ENCODE measurements around the gene PPP1R14C. TPM values are rescaled to one million over a fixed set of nuclear protein-coding genes. Genes with fewer than 3 reads are reported as not detected.

PPP1R14C gene
- polyA plus RNA-seq, 3 donors, result 0.11 TPM; not detected in 2

GRCh38 chr6:150253489-150253888 lies 110.6 kb downstream of the PPP1R14C start:
- TF ChIP-seq, protein P1, sequence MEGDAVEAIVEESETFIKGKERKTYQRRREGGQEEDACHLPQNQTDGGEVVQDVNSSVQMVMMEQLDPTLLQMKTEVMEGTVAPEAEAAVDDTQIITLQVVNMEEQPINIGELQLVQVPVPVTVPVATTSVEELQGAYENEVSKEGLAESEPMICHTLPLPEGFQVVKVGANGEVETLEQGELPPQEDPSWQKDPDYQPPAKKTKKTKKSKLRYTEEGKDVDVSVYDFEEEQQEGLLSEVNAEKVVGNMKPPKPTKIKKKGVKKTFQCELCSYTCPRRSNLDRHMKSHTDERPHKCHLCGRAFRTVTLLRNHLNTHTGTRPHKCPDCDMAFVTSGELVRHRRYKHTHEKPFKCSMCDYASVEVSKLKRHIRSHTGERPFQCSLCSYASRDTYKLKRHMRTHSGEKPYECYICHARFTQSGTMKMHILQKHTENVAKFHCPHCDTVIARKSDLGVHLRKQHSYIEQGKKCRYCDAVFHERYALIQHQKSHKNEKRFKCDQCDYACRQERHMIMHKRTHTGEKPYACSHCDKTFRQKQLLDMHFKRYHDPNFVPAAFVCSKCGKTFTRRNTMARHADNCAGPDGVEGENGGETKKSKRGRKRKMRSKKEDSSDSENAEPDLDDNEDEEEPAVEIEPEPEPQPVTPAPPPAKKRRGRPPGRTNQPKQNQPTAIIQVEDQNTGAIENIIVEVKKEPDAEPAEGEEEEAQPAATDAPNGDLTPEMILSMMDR (IDR thresholded peaks at IDR 0.05), result no peak
- Histone ChIP-seq H3K9me3 (replicated peaks in 1 of 2; ENCODE audit: control insufficient read depth in 1 of 2, insufficient read depth in 1 of 2, low read length in 2 of 2) (peaks cover 0 to 2% of the 10 kb centered on the region in 2 donors), H3K9ac (ENCODE audit: insufficient read depth, low read length, poor library complexity, severe bottlenecking) (no peak overlapping the region), H3K4me3 (replicated peaks in 1 of 3; ENCODE audit: low read depth in 2 of 3, low read length in 3 of 3) (no peak overlapping the region), H2AFZ (ENCODE audit: insufficient read depth, low read depth, low read length, poor library complexity, severe bottlenecking) (no peak overlapping the region), H3K27me3 (ENCODE audit: control insufficient read depth in 2 of 2, insufficient read depth in 2 of 2, low read length in 2 of 2) (no peaks in the 10 kb centered on the region), H3K79me2 (ENCODE audit: insufficient read depth, low read length) (no peaks in the 10 kb centered on the region), H3K36me3 (replicated peaks in 1 of 2; ENCODE audit: control insufficient read depth in 1 of 2, insufficient read depth in 2 of 2, low read length in 2 of 2) (no peaks in the 10 kb centered on the region), H3K4me2 (replicated peaks; ENCODE audit: extremely low read depth, low read length, poor library complexity, severe bottlenecking) (no peak overlapping the region), H3K4me1 (ENCODE audit: control insufficient read depth in 1 of 2, insufficient read depth in 2 of 2, low read length in 2 of 2) (no peaks in the 10 kb centered on the region), H4K20me1 (ENCODE audit: insufficient read depth, low read length) (no peaks in the 10 kb centered on the region), H3K27ac (ENCODE audit: low read depth in 1 of 2, low read length in 2 of 2) (no peak overlapping the region)
- Mint-ChIP-seq H3K27me3 (ENCODE audit: low read depth in 3 of 3) (peaks cover 15 to 34% (median 16%) of the 10 kb centered on the region in 3 donors), H3K27ac (no peak overlapping the region), H3K9me3 (peaks cover 2 to 11% (median 4%) of the 10 kb centered on the region in 7 donors), H3K36me3 (no peaks in the 10 kb centered on the region), H3K4me3 (no peak overlapping the region), H3K4me1 (peaks cover 5% of the 10 kb centered on the region)
- WGBS (ENCODE audit: insufficient coverage), result no CpG with 5 or more reads among the region's 3 CpGs
- DNase-seq, result no peak
- intact Hi-C loops (cut with micrococcal nuclease), result no loop called here

GRCh38 chr6:150254770-150255169 lies 111.9 kb downstream of the PPP1R14C start:
- peaks cover 0 to under 1% of the 10 kb centered on the region in 2 donors for H3K9me3 ChIP-seq (replicated peaks in 1 of 2; ENCODE audit: control insufficient read depth in 1 of 2, insufficient read depth in 1 of 2, low read length in 2 of 2)
- TF ChIP-seq, protein P1 (IDR thresholded peaks at IDR 0.05), result no peak
- H3K4me3 ChIP-seq (replicated peaks in 1 of 3; ENCODE audit: low read depth in 2 of 3, low read length in 3 of 3), result no peak overlapping the region
- no peak overlapping the region for H3K4me2 ChIP-seq (replicated peaks; ENCODE audit: extremely low read depth, low read length, poor library complexity, severe bottlenecking)
- no peaks in the 10 kb centered on the region for H3K79me2 ChIP-seq (ENCODE audit: insufficient read depth, low read length)
- DNase-seq, result no peak
- intact Hi-C loops (cut with micrococcal nuclease), result no loop called here
- H4K20me1 ChIP-seq (ENCODE audit: insufficient read depth, low read length), result no peaks in the 10 kb centered on the region
- no peak overlapping the region for H3K27ac ChIP-seq (ENCODE audit: low read depth in 1 of 2, low read length in 2 of 2)
- Mint-ChIP-seq H3K4me1 (peaks cover 5% of the 10 kb centered on the region), H3K9me3 (peaks cover 0 to 4% (median 2%) of the 10 kb centered on the region in 7 donors), H3K4me3 (no peak overlapping the region), H3K27ac (no peak overlapping the region), H3K36me3 (no peaks in the 10 kb centered on the region), H3K27me3 (ENCODE audit: low read depth in 3 of 3) (peaks cover 15 to 33% (median 16%) of the 10 kb centered on the region in 3 donors)
- no CpG with 5 or more reads among the region's 4 CpGs for WGBS (ENCODE audit: insufficient coverage)
- no peaks in the 10 kb centered on the region for H3K4me1 ChIP-seq (ENCODE audit: control insufficient read depth in 1 of 2, insufficient read depth in 2 of 2, low read length in 2 of 2)
- H3K27me3 ChIP-seq (ENCODE audit: control insufficient read depth in 2 of 2, insufficient read depth in 2 of 2, low read length in 2 of 2), result no peaks in the 10 kb centered on the region
- no peak overlapping the region for H2AFZ ChIP-seq (ENCODE audit: insufficient read depth, low read depth, low read length, poor library complexity, severe bottlenecking)
- no peak overlapping the region for H3K9ac ChIP-seq (ENCODE audit: insufficient read depth, low read length, poor library complexity, severe bottlenecking)
- no peaks in the 10 kb centered on the region for H3K36me3 ChIP-seq (replicated peaks in 1 of 2; ENCODE audit: control insufficient read depth in 1 of 2, insufficient read depth in 2 of 2, low read length in 2 of 2)
